ENCODE results near the gene LEFTY1.

Gene LEFTY1

DNA sequence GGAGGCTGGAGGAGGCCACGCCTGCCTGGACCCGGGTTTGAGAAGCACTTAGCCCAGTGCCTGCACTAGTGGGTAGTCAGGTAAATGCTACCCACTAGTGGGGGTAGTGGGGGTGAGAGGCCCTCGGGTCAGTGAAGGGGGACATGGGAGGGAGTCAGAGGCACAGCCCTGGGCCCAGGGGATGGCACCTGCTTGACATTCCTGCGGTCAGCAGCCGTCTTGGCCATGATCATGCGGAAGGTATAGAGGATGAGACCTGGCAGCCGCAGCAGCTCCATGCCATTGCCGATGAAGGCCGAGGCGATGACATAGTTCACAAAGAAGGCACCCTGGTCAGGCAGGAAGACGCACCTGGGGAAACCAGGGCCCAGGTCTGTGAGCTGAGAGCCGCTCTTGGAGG lies 35.5 kb downstream of the LEFTY1 start:
- TF ChIP-seq, protein P1, sequence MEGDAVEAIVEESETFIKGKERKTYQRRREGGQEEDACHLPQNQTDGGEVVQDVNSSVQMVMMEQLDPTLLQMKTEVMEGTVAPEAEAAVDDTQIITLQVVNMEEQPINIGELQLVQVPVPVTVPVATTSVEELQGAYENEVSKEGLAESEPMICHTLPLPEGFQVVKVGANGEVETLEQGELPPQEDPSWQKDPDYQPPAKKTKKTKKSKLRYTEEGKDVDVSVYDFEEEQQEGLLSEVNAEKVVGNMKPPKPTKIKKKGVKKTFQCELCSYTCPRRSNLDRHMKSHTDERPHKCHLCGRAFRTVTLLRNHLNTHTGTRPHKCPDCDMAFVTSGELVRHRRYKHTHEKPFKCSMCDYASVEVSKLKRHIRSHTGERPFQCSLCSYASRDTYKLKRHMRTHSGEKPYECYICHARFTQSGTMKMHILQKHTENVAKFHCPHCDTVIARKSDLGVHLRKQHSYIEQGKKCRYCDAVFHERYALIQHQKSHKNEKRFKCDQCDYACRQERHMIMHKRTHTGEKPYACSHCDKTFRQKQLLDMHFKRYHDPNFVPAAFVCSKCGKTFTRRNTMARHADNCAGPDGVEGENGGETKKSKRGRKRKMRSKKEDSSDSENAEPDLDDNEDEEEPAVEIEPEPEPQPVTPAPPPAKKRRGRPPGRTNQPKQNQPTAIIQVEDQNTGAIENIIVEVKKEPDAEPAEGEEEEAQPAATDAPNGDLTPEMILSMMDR (IDR thresholded peaks at IDR 0.05; ENCODE audit: borderline replicate concordance, insufficient read depth, low read depth, low read length) = no peak
- no peak overlapping the region for H3K4me3 ChIP-seq (ENCODE audit: low read depth, low read length)

DNA sequence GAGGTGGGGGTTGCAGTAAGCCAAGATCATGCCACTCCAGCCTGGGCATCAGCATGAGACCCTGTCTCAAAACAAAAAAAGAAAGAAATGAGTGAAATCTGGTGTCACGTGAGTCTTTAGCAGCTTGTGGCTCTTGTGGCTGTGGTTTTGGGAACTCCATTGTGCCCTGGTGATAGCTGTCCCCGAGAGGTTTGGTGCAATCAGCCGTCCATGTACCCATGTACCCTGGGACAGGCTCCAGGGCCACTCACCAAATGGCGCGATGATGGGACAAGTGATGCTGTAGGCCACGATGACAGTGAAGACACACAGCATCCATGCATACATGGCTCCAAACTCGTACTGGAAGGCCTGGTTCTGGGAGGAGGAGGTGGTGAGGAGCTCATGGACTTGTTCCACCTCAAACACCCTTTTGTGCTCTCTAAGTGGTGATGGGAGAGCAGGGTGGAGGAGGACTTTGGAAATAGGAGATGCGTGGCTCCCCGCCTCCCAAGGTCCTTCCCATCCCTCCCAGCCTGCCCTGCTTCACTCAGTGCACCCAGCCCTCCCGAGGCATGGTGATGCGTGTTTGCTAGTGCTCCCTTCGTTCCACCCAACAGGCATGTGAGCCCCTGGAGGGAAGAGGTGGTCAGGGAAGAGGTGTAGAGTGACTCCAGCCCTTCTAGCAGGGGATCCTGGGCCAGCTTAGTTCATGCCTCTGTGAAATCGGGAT lies 36.4 kb downstream of the LEFTY1 start:
- TF ChIP-seq, protein P1 (IDR thresholded peaks at IDR 0.05; ENCODE audit: borderline replicate concordance, insufficient read depth, low read depth, low read length) = no peak
- H3K4me3 ChIP-seq (ENCODE audit: low read depth, low read length) = no peak overlapping the region

DNA sequence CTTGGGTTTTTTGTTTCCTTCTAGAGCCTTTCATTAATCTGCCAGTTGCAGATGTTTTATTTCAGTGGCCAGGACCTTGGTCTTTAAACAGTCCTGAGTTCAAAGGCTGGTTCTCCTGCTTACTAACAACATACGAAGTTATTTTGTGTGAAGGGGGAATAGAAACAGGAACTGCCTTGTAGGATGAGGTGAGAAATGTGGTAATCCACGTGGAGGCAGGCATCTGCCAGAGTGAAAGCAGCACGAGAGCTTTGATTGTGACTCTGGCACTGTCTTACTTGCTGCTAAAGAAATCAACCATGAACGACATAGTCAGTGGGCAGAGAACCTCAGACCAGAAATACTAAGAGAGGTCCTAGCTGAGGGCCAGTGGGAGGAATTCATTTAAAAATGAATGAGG lies 37.1 kb downstream of the LEFTY1 start:
- H3K4me3 ChIP-seq (ENCODE audit: low read depth, low read length) = no peak overlapping the region
- TF ChIP-seq, protein P1 (IDR thresholded peaks at IDR 0.05; ENCODE audit: borderline replicate concordance, insufficient read depth, low read depth, low read length) = no peak

DNA sequence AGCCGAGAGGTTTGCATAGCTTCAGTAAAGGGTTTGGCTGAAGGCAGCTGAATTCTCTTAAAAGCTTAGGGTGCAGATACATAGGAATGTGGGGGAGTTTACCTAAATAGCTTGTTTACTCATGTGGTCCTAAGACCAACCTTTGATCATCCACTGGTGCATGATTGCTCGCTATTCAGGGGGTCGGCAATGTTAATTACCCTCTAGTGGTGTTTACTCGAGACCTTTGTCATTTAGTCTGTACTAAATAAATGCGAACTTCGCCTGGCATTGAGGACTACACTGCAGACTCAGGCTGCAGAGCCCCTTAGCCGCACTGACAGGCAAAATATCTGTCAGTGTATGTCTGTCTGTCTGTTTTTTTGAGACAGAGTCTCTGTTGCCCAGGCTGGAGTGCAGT lies 38.6 kb downstream of the LEFTY1 start:
- TF ChIP-seq, protein P1 (IDR thresholded peaks at IDR 0.05; ENCODE audit: borderline replicate concordance, insufficient read depth, low read depth, low read length) = no peak
- no peak overlapping the region for H3K4me3 ChIP-seq (ENCODE audit: low read depth, low read length)

DNA sequence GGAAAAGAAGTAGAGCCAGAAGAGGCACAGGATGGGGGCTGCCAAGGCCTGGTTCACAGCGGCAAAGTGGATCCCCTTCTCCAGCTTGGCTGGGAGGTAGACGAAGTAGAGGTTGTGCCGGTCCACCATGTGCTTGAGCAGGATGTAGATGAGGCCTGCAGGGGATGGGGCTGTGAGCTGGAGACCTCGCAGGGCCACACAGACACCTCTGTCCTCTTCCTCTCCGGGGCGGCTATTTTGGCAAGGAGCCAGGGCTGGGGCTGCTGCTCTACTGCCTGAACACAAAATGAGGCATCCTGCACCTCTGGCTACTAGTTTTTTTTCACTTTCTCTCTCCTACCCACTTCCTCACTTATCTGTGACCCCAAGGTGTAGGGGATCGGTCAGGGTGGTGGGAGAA lies 39.0 kb downstream of the LEFTY1 start:
- no peak overlapping the region for H3K4me3 ChIP-seq (ENCODE audit: low read depth, low read length)
- TF ChIP-seq, protein P1 (IDR thresholded peaks at IDR 0.05; ENCODE audit: borderline replicate concordance, insufficient read depth, low read depth, low read length) = no peak

DNA sequence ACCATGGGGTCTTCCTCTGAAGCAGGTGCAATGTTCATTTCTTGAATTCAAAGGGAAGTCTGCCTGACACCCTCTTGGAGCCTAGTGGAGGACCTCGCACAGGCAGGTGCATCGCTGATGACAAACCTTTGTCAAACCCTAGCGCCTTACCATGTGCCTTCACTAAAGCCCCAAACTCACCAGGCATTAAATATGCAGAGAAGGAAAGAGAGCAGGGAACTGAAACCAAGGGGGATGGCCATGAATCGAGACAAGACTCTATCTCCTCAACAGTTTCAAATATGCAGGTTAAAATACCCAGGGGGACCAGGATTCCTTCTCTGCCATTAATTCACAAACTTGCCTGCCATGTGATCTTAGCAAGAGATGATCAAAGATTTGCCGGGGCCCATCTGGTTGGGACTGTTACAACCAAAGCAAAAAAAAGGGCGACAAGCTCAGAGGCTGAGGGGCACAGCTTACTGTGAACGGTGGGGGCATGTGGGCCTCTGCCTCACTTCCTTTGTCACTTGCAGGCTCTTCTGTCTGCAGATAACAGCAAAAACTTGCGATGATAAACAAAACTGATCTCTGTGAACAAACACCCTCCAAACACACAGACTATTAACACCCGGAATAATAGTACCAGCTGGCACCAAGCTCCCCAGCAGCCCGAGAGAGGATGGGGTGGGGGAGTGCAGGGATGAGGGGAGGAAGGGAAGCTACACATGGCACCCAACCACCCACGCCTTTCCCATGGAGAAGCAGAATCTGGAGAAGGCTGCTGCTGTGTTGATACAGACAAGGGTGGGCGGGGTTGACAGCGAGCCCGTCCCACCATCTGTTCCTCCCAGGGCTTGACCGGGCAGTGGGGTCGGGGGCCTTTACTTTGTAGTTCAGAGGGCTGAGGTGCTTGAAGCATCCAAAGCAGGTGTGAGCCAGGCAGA lies 40.7 kb downstream of the LEFTY1 start:
- no peak overlapping the region for H3K4me3 ChIP-seq (ENCODE audit: low read depth, low read length)
- TF ChIP-seq, protein P1 (IDR thresholded peaks at IDR 0.05; ENCODE audit: borderline replicate concordance, insufficient read depth, low read depth, low read length) = no peak
